ENCODE results near the gene IL21R. TPM values are rescaled to one million over a fixed set of nuclear protein-coding genes. Genes with fewer than 3 reads are reported as not detected.

The IL21R gene
- total and polyA plus RNA-seq, 10 of the 15 experiments (the other 5 are each of a cell fraction or from before 2014, with no cell fraction given): 5.3 to 138 (median 82.5) TPM

DNA sequence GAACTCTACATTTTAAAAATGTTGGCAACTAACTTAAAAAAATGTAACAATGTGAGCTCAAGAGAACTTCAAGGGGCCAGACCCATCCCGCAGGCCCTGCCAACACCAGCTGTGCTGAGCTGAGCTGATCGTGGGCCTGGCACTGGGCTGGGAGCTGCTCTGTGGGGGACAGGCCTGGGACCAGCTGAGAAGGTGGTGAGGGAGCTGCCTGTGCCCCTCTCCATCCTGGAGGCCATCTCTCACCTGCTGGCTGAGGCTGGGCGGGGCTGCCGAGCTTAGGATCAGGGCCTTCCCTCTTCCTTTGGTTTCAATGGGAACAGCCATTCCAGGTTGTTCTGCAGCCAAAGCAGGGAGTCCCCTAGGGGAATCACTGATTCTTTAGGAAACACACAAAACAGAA is 58.2 kb downstream of the IL21R start:
- Histone ChIP-seq H3K4me1 (ENCODE audit: control insufficient read depth, insufficient read depth, low read length) (peaks cover 12% of the 10 kb centered on the region), H3K9me3 (replicated peaks; ENCODE audit: control insufficient read depth, insufficient read depth, low read length) (no peaks in the 10 kb centered on the region), H4K20me1 (ENCODE audit: control insufficient read depth, insufficient read depth) (no peaks in the 10 kb centered on the region), H3K27me3 (replicated peaks in 1 of 2; ENCODE audit: control insufficient read depth in 2 of 2, insufficient read depth in 2 of 2, low read length in 1 of 2) (no peaks in the 10 kb centered on the region), H3K9ac (ENCODE audit: control insufficient read depth, insufficient read depth, low read length) (no peak overlapping the region), H3K27ac (ENCODE audit: control insufficient read depth, insufficient read depth) (no peak overlapping the region), H3K36me3 (ENCODE audit: control insufficient read depth in 2 of 2, insufficient read depth in 2 of 2, low read length in 1 of 2) (peaks cover 3 to 11% of the 10 kb centered on the region in 2 experiments; a peak in 3 of 4 replicates), H3K4me3 (no peak overlapping the region), H2AFZ (ENCODE audit: control insufficient read depth, low read depth, low read length) (no peak overlapping the region), H3K4me2 (ENCODE audit: control insufficient read depth, insufficient read depth) (no peak overlapping the region), H3K79me2 (ENCODE audit: control insufficient read depth, insufficient read depth, low read length) (no peaks in the 10 kb centered on the region)
- no TSS peak for BruUV-seq (replicated peaks)
- TF ChIP-seq, protein P1, sequence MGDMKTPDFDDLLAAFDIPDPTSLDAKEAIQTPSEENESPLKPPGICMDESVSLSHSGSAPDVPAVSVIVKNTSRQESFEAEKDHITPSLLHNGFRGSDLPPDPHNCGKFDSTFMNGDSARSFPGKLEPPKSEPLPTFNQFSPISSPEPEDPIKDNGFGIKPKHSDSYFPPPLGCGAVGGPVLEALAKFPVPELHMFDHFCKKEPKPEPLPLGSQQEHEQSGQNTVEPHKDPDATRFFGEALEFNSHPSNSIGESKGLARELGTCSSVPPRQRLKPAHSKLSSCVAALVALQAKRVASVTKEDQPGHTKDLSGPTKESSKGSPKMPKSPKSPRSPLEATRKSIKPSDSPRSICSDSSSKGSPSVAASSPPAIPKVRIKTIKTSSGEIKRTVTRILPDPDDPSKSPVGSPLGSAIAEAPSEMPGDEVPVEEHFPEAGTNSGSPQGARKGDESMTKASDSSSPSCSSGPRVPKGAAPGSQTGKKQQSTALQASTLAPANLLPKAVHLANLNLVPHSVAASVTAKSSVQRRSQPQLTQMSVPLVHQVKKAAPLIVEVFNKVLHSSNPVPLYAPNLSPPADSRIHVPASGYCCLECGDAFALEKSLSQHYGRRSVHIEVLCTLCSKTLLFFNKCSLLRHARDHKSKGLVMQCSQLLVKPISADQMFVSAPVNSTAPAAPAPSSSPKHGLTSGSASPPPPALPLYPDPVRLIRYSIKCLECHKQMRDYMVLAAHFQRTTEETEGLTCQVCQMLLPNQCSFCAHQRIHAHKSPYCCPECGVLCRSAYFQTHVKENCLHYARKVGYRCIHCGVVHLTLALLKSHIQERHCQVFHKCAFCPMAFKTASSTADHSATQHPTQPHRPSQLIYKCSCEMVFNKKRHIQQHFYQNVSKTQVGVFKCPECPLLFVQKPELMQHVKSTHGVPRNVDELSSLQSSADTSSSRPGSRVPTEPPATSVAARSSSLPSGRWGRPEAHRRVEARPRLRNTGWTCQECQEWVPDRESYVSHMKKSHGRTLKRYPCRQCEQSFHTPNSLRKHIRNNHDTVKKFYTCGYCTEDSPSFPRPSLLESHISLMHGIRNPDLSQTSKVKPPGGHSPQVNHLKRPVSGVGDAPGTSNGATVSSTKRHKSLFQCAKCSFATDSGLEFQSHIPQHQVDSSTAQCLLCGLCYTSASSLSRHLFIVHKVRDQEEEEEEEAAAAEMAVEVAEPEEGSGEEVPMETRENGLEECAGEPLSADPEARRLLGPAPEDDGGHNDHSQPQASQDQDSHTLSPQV (IDR thresholded peaks at IDR 0.05): no peak
- TF ChIP-seq CBX5 (IDR thresholded peaks at IDR 0.05; ENCODE audit: low read depth) (no peak), POU2F2 (IDR thresholded peaks at IDR 0.05; ENCODE audit: borderline replicate concordance, low read depth, low read length) (no peak), ASH2L (IDR thresholded peaks at IDR 0.05; ENCODE audit: borderline replicate concordance, low read depth) (no peak), BHLHE40 (IDR thresholded peaks at IDR 0.05; ENCODE audit: borderline replicate concordance in 1 of 2, low read depth in 2 of 2, low read length in 1 of 2) (no peak), IRF4 (IDR thresholded peaks at IDR 0.05; ENCODE audit: low read depth, low read length) (no peak), POLR2A (IDR thresholded peaks at IDR 0.05; ENCODE audit: low read depth, low read length) (0 out of 2 replicates have a peak, but pooled peaks have one; percentile 18)
- 100% methylated on average over 4 of the region's 4 CpGs for WGBS (ENCODE audit: insufficient coverage, insufficient replicate concordance, low lambda C conversion rate, missing lambda C conversion rate)
- intact Hi-C loops (cut with micrococcal nuclease; ENCODE audit: unreplicated experiment): no loop called here
- POLR2A ChIA-PET: no interaction called here
- SMC1A ChIA-PET (ENCODE audit: uncharacterized antibody, unreplicated experiment): interaction anchor here (0.9 to 2.2 kb wide), 6 partner anchors 10 to 308 kb away, joined by 3 to 8 read pairs (median 4); no protein-coding TSS in a partner anchor
- in situ Hi-C loops (cut with MboI): no loop called here
- ATAC-seq (no peak), DNase-seq (ENCODE audit: low read depth, low spot score) (no peak), FAIRE-seq (no peak)
- RAD21 ChIA-PET (ENCODE audit: unreplicated experiment): interaction anchor here (1.0 to 1.5 kb wide), 2 partner anchors 59 to 281 kb away, joined by 3 to 5 read pairs; partner anchors contain the start of gene IL21R
- CTCF ChIA-PET: interaction anchor here (0.8 to 3.7 kb wide), 4 partner anchors 92 to 306 kb away, joined by 3 to 12 read pairs (median 6); no protein-coding TSS in a partner anchor
